HUES6 (cell line): ENCODE measurements around the gene FAM20A.
"Not testable (repeated sequence)": the region's sequence is repeated elsewhere in the genome, so short reads cannot be mapped to it uniquely, and the experiment has no call there.

ENCODE experiments used
- H3K27ac ChIP-seq: 2 replicates; pipeline ENCODE4 v1.7.0; 2013; ENCODE audit warnings: low read depth, mild to moderate bottlenecking, low read length, inconsistent platforms
- H3K27me3 ChIP-seq: 2 replicates; pipeline ENCODE4 v1.6.1; 2013; ENCODE audit warnings: low read length; ENCODE audit not compliant: control insufficient read depth, insufficient read depth
- H3K36me3 ChIP-seq: 2 replicates; pipeline ENCODE4 v1.6.1; 2013; ENCODE audit warnings: low read length; ENCODE audit not compliant: control insufficient read depth, insufficient read depth
- H3K4me1 ChIP-seq: 2 replicates; pipeline ENCODE4 v1.6.1; 2013; ENCODE audit warnings: low read length; ENCODE audit not compliant: control insufficient read depth, insufficient read depth
- H3K4me3 ChIP-seq: 2 replicates; pipeline ENCODE4 v1.5.1; 2013; ENCODE audit warnings: low read depth, low read length
- H3K9ac ChIP-seq: one replicate; pipeline ENCODE4 v1.6.1; 2013; ENCODE audit warnings: mild to moderate bottlenecking, low read length
- H3K9me3 ChIP-seq: 2 replicates; pipeline ENCODE4 v1.6.1; 2013; ENCODE audit warnings: low read depth, low read length; ENCODE audit not compliant: control insufficient read depth, insufficient read depth

FAM20A gene

GRCh38 chr17:68589086-68589485 lies 12.1 kb downstream of the FAM20A start:
- H3K36me3 ChIP-seq: peaks cover 58% of the 10 kb centered on the region
- H3K4me1 ChIP-seq: no peaks in the 10 kb centered on the region
- peaks cover 18% of the 10 kb centered on the region for H3K9me3 ChIP-seq

GRCh38 chr17:68588362-68588761 lies 12.8 kb downstream of the FAM20A start:
- H3K9me3 ChIP-seq: peaks cover 18% of the 10 kb centered on the region
- H3K4me1 ChIP-seq: no peaks in the 10 kb centered on the region
- peaks cover 58% of the 10 kb centered on the region for H3K36me3 ChIP-seq
- H3K27ac ChIP-seq: no peak overlapping the region
- H3K9ac ChIP-seq: no peak overlapping the region
- no peak overlapping the region for H3K4me3 ChIP-seq
- H3K27me3 ChIP-seq: no peaks in the 10 kb centered on the region

More at GRCh38 chr17:68589086-68589485, 12.1 kb downstream of the FAM20A start:
- Histone ChIP-seq H3K27ac (no peak overlapping the region), H3K9ac (no peak overlapping the region), H3K4me3 (no peak overlapping the region), H3K27me3 (no peaks in the 10 kb centered on the region)

- Histone ChIP-seq H3K4me1 (no peaks in the 10 kb centered on the region), H3K9me3 (peaks cover 18% of the 10 kb centered on the region), H3K27me3 (no peaks in the 10 kb centered on the region), H3K27ac (no peak overlapping the region), H3K36me3 (peaks cover 56% of the 10 kb centered on the region), H3K4me3 (no peak overlapping the region), H3K9ac (no peak overlapping the region)
These were observed 13.3 kb downstream of the FAM20A start for GRCh38 chr17:68587847-68588246.

- Histone ChIP-seq H3K27me3 (no peaks in the 10 kb centered on the region), H3K9me3 (peaks cover 18% of the 10 kb centered on the region), H3K4me3 (no peak overlapping the region)
These were observed 14.1 kb downstream of the FAM20A start for GRCh38 chr17:68587026-68587425.

GRCh38 chr17:68585643-68586042 lies 15.5 kb downstream of the FAM20A start:
- peaks cover 18% of the 10 kb centered on the region for H3K9me3 ChIP-seq
- no peak overlapping the region for H3K4me3 ChIP-seq
- no peaks in the 10 kb centered on the region for H3K4me1 ChIP-seq
- H3K36me3 ChIP-seq: peaks cover 51% of the 10 kb centered on the region
- no peak overlapping the region for H3K27ac ChIP-seq
- H3K27me3 ChIP-seq: no peaks in the 10 kb centered on the region
- H3K9ac ChIP-seq: no peak overlapping the region

More at GRCh38 chr17:68587026-68587425, 14.1 kb downstream of the FAM20A start:
- Histone ChIP-seq H3K4me1 (no peaks in the 10 kb centered on the region), H3K9ac (no peak overlapping the region), H3K27ac (no peak overlapping the region), H3K36me3 (peaks cover 53% of the 10 kb centered on the region)

GRCh38 chr17:68584581-68585303 lies 16.4 kb downstream of the FAM20A start:
- Histone ChIP-seq H3K9ac (no peak overlapping the region), H3K4me3 (no peak overlapping the region), H3K9me3 (peaks cover 18% of the 10 kb centered on the region), H3K27ac (no peak overlapping the region), H3K4me1 (no peaks in the 10 kb centered on the region), H3K27me3 (no peaks in the 10 kb centered on the region), H3K36me3 (peaks cover 49% of the 10 kb centered on the region)

GRCh38 chr17:68582867-68583266 lies 18.3 kb downstream of the FAM20A start:
- not testable (repeated sequence) for H3K4me3 ChIP-seq, H3K27me3 ChIP-seq, H3K9ac ChIP-seq, H3K4me1 ChIP-seq, H3K9me3 ChIP-seq, H3K27ac ChIP-seq
- H3K36me3 ChIP-seq: peaks cover 37% of the 10 kb centered on the region; the same call in 1 of the 2 replicates

- no peaks in the 10 kb centered on the region for H3K4me1 ChIP-seq
- no peaks in the 10 kb centered on the region for H3K27me3 ChIP-seq
- H3K36me3 ChIP-seq: peaks cover 33% of the 10 kb centered on the region; the same call in 1 of the 2 replicates
- H3K9ac ChIP-seq: no peak overlapping the region
- peaks cover 4% of the 10 kb centered on the region for H3K9me3 ChIP-seq
- no peak overlapping the region for H3K4me3 ChIP-seq
- H3K27ac ChIP-seq: no peak overlapping the region
These were observed 19.1 kb downstream of the FAM20A start for GRCh38 chr17:68581863-68582645.

GRCh38 chr17:68580236-68580770 lies 20.9 kb downstream of the FAM20A start:
- Histone ChIP-seq H3K36me3 (peaks cover 28% of the 10 kb centered on the region; the same call in 1 of the 2 replicates), H3K9me3 (no peaks in the 10 kb centered on the region), H3K27ac (no peak overlapping the region), H3K4me1 (no peaks in the 10 kb centered on the region), H3K9ac (no peak overlapping the region), H3K4me3 (no peak overlapping the region), H3K27me3 (no peaks in the 10 kb centered on the region)

- no peaks in the 10 kb centered on the region for H3K4me1 ChIP-seq
- no peak overlapping the region for H3K9ac ChIP-seq
- peaks cover 28% of the 10 kb centered on the region; the same call in 1 of the 2 replicates for H3K36me3 ChIP-seq
- no peak overlapping the region for H3K27ac ChIP-seq
- H3K4me3 ChIP-seq: no peak overlapping the region
- H3K27me3 ChIP-seq: no peaks in the 10 kb centered on the region
- no peaks in the 10 kb centered on the region for H3K9me3 ChIP-seq
These were observed 21.8 kb downstream of the FAM20A start for GRCh38 chr17:68579194-68579927.
